ENCODE results near the gene ARIH1. TPM values are rescaled to one million over a fixed set of nuclear protein-coding genes. Genes with fewer than 3 reads are reported as not detected.

Gene ARIH1
- total RNA-seq, 1 experiment from 2014 or later: 63.0 TPM

DNA sequence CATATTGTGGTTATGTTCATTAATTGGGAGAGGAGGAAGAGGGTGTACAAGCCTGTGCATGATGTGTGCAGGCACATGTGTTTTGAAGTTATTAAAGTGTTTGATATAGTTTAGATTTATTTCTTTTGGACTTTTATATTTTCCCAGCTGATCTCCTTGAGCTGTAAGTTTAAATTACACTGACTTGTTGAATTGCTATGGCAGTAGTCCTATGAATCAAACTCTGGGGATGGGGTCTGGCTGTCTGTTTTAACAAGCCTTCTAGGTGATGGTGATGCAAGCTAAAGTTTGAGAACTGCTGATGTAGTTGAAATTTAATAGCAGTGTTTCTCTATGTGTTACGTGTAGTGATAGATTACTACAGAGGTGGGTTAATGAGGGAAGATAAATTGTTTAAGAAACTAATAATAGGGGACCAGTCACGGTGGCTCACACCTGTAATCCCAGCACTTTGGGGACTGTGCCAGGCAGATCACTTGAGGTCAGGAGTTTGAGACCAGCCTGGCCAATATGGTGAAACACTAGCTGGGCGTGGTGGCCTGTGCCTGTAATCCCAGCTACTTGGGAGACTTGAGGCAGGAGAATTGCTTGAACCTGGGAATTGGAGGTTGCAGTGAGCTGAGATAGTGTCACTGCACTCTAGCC lies 7.0 kb downstream of the ARIH1 start:
- no TSS peak for BruUV-seq (replicated peaks)
- peaks cover 62% of the 10 kb centered on the region for H4K20me1 ChIP-seq (ENCODE audit: low read length)
- peaks cover 18% of the 10 kb centered on the region for H3K36me3 ChIP-seq (ENCODE audit: low read depth, low read length)

DNA sequence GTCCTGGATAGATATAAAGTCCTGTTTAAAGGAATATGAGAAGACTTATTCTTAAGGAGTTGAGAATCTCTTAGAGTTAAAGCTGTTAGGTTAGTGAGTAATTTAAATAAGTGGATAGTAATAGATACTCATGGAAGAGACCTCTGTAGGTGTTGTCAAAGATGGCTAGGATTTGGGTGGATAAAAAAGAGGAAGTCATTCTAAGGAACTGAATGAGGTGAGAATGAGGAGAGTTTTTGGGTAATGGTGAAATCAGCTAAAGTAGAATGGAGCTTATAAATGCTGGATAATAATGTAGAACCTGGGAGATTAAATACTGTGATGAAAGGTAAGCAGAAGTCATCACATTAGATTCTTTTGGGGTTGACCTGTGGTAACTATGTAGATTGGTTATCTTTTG lies 8.1 kb downstream of the ARIH1 start:
- no peak for DNase-seq
- Histone ChIP-seq H3K79me2 (ENCODE audit: low read length) (peaks cover 99% of the 10 kb centered on the region), H4K20me1 (ENCODE audit: low read length) (peaks cover 58% of the 10 kb centered on the region), H3F3A (ENCODE audit: low read length, unreplicated experiment) (no peaks in the 10 kb centered on the region), H3K9me2 (replicated peaks; ENCODE audit: low read length) (no peaks in the 10 kb centered on the region), H2AFZ (ENCODE audit: low read length) (no peak overlapping the region), H3K9me3 (ENCODE audit: low read length) (no peaks in the 10 kb centered on the region), H3K27me3 (ENCODE audit: low read length) (no peaks in the 10 kb centered on the region), H3K9ac (ENCODE audit: low read length) (no peak overlapping the region), H3K36me3 (ENCODE audit: low read depth, low read length) (peaks cover 16% of the 10 kb centered on the region), H3K4me2 (ENCODE audit: low read length) (no peak overlapping the region), H3K4me3 (ENCODE audit: low read length) (no peak overlapping the region), H3K27ac (ENCODE audit: low read length) (no peak overlapping the region), H3K4me1 (ENCODE audit: insufficient read depth, low read length) (peaks cover 12% of the 10 kb centered on the region)
- BruUV-seq (replicated peaks): no TSS peak
- ChIA-PET CTCF (no interaction called here), POLR2A (ENCODE audit: unreplicated experiment) (no interaction called here)
- no peak for TF ChIP-seq CTCF (conservative IDR thresholded peaks at IDR 0.05; ENCODE audit: low read depth, low read length)
- TF ChIP-seq EZH2phosphoT487 (IDR thresholded peaks at IDR 0.05; ENCODE audit: borderline replicate concordance, low read length): no peak
- no peak for TF ChIP-seq EZH2 (IDR thresholded peaks at IDR 0.05; ENCODE audit: low read length, unreplicated experiment)
- no peak for ATAC-seq
- intact Hi-C loops (cut with micrococcal nuclease): no loop called here

More for the DNA sequence above, 7.0 kb downstream of the ARIH1 start:
- ChIA-PET POLR2A (ENCODE audit: unreplicated experiment) (no interaction called here), CTCF (no interaction called here)
- ATAC-seq: no peak
- peaks cover 14% of the 10 kb centered on the region for H3K4me1 ChIP-seq (ENCODE audit: insufficient read depth, low read length)
- H3K9me2 ChIP-seq (replicated peaks; ENCODE audit: low read length): no peaks in the 10 kb centered on the region
- no peak overlapping the region for H3K4me3 ChIP-seq (ENCODE audit: low read length)
- intact Hi-C loops (cut with micrococcal nuclease): no loop called here
- H3K27ac ChIP-seq (ENCODE audit: low read length): no peak overlapping the region
- no peak for TF ChIP-seq EZH2 (IDR thresholded peaks at IDR 0.05; ENCODE audit: low read length, unreplicated experiment)
- no peak for TF ChIP-seq EZH2phosphoT487 (IDR thresholded peaks at IDR 0.05; ENCODE audit: borderline replicate concordance, low read length)
- H2AFZ ChIP-seq (ENCODE audit: low read length): no peak overlapping the region
- no peaks in the 10 kb centered on the region for H3K27me3 ChIP-seq (ENCODE audit: low read length)
- H3F3A ChIP-seq (ENCODE audit: low read length, unreplicated experiment): no peaks in the 10 kb centered on the region
- no peak for DNase-seq
- no peaks in the 10 kb centered on the region for H3K9me3 ChIP-seq (ENCODE audit: low read length)
- H3K79me2 ChIP-seq (ENCODE audit: low read length): peaks cover 99% of the 10 kb centered on the region
- no peak overlapping the region for H3K4me2 ChIP-seq (ENCODE audit: low read length)
- H3K9ac ChIP-seq (ENCODE audit: low read length): no peak overlapping the region

DNA sequence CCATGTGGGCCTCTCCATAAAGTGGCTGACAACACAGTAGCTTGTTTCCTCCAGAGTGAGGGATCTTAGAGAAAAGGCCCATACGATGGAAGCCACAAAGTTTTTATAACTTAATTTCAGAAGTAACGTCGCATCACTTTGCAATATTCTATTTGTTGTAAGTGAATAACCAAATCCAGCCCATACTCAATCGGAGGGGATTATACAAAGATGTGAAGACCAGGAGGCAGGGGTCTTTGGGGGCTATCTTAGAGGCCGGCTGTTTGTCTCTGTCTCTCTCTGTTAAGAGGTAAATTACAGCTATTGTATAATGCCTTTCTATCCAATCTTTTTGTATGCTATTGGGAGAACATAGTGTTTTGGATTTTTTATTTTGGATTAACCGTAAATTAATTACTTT lies 9.1 kb downstream of the ARIH1 start:
- ChIA-PET POLR2A (ENCODE audit: unreplicated experiment) (no interaction called here), CTCF (no interaction called here)
- Histone ChIP-seq H3K4me2 (ENCODE audit: low read length) (no peak overlapping the region), H4K20me1 (ENCODE audit: low read length) (peaks cover 57% of the 10 kb centered on the region), H3K27me3 (ENCODE audit: low read length) (no peaks in the 10 kb centered on the region), H3K4me3 (ENCODE audit: low read length) (no peak overlapping the region), H3K36me3 (ENCODE audit: low read depth, low read length) (peaks cover 9% of the 10 kb centered on the region), H3F3A (ENCODE audit: low read length, unreplicated experiment) (no peaks in the 10 kb centered on the region), H3K27ac (ENCODE audit: low read length) (no peak overlapping the region), H2AFZ (ENCODE audit: low read length) (no peak overlapping the region), H3K9ac (ENCODE audit: low read length) (no peak overlapping the region), H3K9me3 (ENCODE audit: low read length) (no peaks in the 10 kb centered on the region), H3K79me2 (ENCODE audit: low read length) (peaks cover 99% of the 10 kb centered on the region), H3K9me2 (replicated peaks; ENCODE audit: low read length) (no peaks in the 10 kb centered on the region), H3K4me1 (ENCODE audit: insufficient read depth, low read length) (peaks cover 18% of the 10 kb centered on the region)
- no peak for ATAC-seq
- intact Hi-C loops (cut with micrococcal nuclease): no loop called here
- BruUV-seq (replicated peaks): no TSS peak
- TF ChIP-seq EZH2 (IDR thresholded peaks at IDR 0.05; ENCODE audit: low read length, unreplicated experiment) (no peak), EZH2phosphoT487 (IDR thresholded peaks at IDR 0.05; ENCODE audit: borderline replicate concordance, low read length) (no peak), CTCF (conservative IDR thresholded peaks at IDR 0.05; ENCODE audit: low read depth, low read length) (no peak)
- no peak for DNase-seq
